ENCODE data around the gene PCDH9.

PCDH9 gene

GRCh38 chr13:66475061-66475460 is 755.1 kb downstream of the PCDH9 start:
- no peak overlapping the region for H3K4me3 Mint-ChIP-seq
- no peaks in the 10 kb centered on the region for H3K9me3 Mint-ChIP-seq
- no peak overlapping the region for H3K27ac Mint-ChIP-seq

GRCh38 chr13:66469745-66470144 is 760.4 kb downstream of the PCDH9 start:
- Mint-ChIP-seq H3K4me1 (ENCODE audit: low read depth) (no peaks in the 10 kb centered on the region), H3K27me3 (no peaks in the 10 kb centered on the region), H3K27ac (no peak overlapping the region), H3K4me3 (no peak overlapping the region), H3K9me3 (no peaks in the 10 kb centered on the region), H3K36me3 (ENCODE audit: low read depth) (no peaks in the 10 kb centered on the region)
- intact Hi-C loops (cut with micrococcal nuclease) = no loop called here

More at GRCh38 chr13:66475061-66475460, 755.1 kb downstream of the PCDH9 start:
- Mint-ChIP-seq H3K36me3 (ENCODE audit: low read depth) (no peaks in the 10 kb centered on the region), H3K27me3 (no peaks in the 10 kb centered on the region), H3K4me1 (ENCODE audit: low read depth) (no peaks in the 10 kb centered on the region)
- intact Hi-C loops (cut with micrococcal nuclease) = no loop called here

GRCh38 chr13:66468656-66469055 is 761.5 kb downstream of the PCDH9 start:
- no peaks in the 10 kb centered on the region for H3K4me1 Mint-ChIP-seq (ENCODE audit: low read depth)
- H3K9me3 Mint-ChIP-seq = no peaks in the 10 kb centered on the region
- no peaks in the 10 kb centered on the region for H3K36me3 Mint-ChIP-seq (ENCODE audit: low read depth)
- H3K27ac Mint-ChIP-seq = no peak overlapping the region
- intact Hi-C loops (cut with micrococcal nuclease) = no loop called here
- no peaks in the 10 kb centered on the region for H3K27me3 Mint-ChIP-seq
- no peak overlapping the region for H3K4me3 Mint-ChIP-seq

GRCh38 chr13:66462187-66462586 is 767.9 kb downstream of the PCDH9 start:
- Mint-ChIP-seq H3K27ac (no peak overlapping the region), H3K4me3 (no peak overlapping the region), H3K36me3 (ENCODE audit: low read depth) (no peaks in the 10 kb centered on the region), H3K4me1 (ENCODE audit: low read depth) (no peaks in the 10 kb centered on the region), H3K27me3 (no peaks in the 10 kb centered on the region), H3K9me3 (no peaks in the 10 kb centered on the region)
- intact Hi-C loops (cut with micrococcal nuclease) = no loop called here

- no peak overlapping the region for H3K4me3 Mint-ChIP-seq
- no peaks in the 10 kb centered on the region for H3K36me3 Mint-ChIP-seq (ENCODE audit: low read depth)
Measured at GRCh38 chr13:66461021-66461420, 769.1 kb downstream of the PCDH9 start.

GRCh38 chr13:66459634-66460033 is 770.5 kb downstream of the PCDH9 start:
- intact Hi-C loops (cut with micrococcal nuclease) = no loop called here
- H3K9me3 Mint-ChIP-seq = no peaks in the 10 kb centered on the region
- H3K4me1 Mint-ChIP-seq (ENCODE audit: low read depth) = no peaks in the 10 kb centered on the region

More at GRCh38 chr13:66461021-66461420, 769.1 kb downstream of the PCDH9 start:
- H3K4me1 Mint-ChIP-seq (ENCODE audit: low read depth) = no peaks in the 10 kb centered on the region
- no peaks in the 10 kb centered on the region for H3K27me3 Mint-ChIP-seq
- H3K9me3 Mint-ChIP-seq = no peaks in the 10 kb centered on the region
- intact Hi-C loops (cut with micrococcal nuclease) = no loop called here
- no peak overlapping the region for H3K27ac Mint-ChIP-seq

GRCh38 chr13:66459143-66459542 is 771.0 kb downstream of the PCDH9 start:
- no peaks in the 10 kb centered on the region for H3K9me3 Mint-ChIP-seq
- H3K27me3 Mint-ChIP-seq = no peaks in the 10 kb centered on the region
- intact Hi-C loops (cut with micrococcal nuclease) = no loop called here
- no peaks in the 10 kb centered on the region for H3K4me1 Mint-ChIP-seq (ENCODE audit: low read depth)
- H3K4me3 Mint-ChIP-seq = no peak overlapping the region
- no peaks in the 10 kb centered on the region for H3K36me3 Mint-ChIP-seq (ENCODE audit: low read depth)
- no peak overlapping the region for H3K27ac Mint-ChIP-seq

More at GRCh38 chr13:66459634-66460033, 770.5 kb downstream of the PCDH9 start:
- Mint-ChIP-seq H3K36me3 (ENCODE audit: low read depth) (no peaks in the 10 kb centered on the region), H3K27ac (no peak overlapping the region), H3K27me3 (no peaks in the 10 kb centered on the region), H3K4me3 (no peak overlapping the region)

- Mint-ChIP-seq H3K27me3 (no peaks in the 10 kb centered on the region), H3K36me3 (ENCODE audit: low read depth) (no peaks in the 10 kb centered on the region), H3K4me3 (no peak overlapping the region), H3K27ac (no peak overlapping the region), H3K4me1 (ENCODE audit: low read depth) (no peaks in the 10 kb centered on the region), H3K9me3 (no peaks in the 10 kb centered on the region)
- intact Hi-C loops (cut with micrococcal nuclease) = no loop called here
Measured at GRCh38 chr13:66446413-66446812, 783.7 kb downstream of the PCDH9 start.

- H3K27ac Mint-ChIP-seq = no peak overlapping the region
- H3K4me3 Mint-ChIP-seq = no peak overlapping the region
- intact Hi-C loops (cut with micrococcal nuclease) = no loop called here
- no peaks in the 10 kb centered on the region for H3K4me1 Mint-ChIP-seq (ENCODE audit: low read depth)
- H3K36me3 Mint-ChIP-seq (ENCODE audit: low read depth) = no peaks in the 10 kb centered on the region
- no peaks in the 10 kb centered on the region for H3K9me3 Mint-ChIP-seq
- no peaks in the 10 kb centered on the region for H3K27me3 Mint-ChIP-seq
Measured at GRCh38 chr13:66443926-66444325, 786.2 kb downstream of the PCDH9 start.

GRCh38 chr13:66440938-66441337 is 789.2 kb downstream of the PCDH9 start:
- no peaks in the 10 kb centered on the region for H3K36me3 Mint-ChIP-seq (ENCODE audit: low read depth)
- H3K4me3 Mint-ChIP-seq = no peak overlapping the region
- intact Hi-C loops (cut with micrococcal nuclease) = no loop called here
- H3K27me3 Mint-ChIP-seq = no peaks in the 10 kb centered on the region
- no peaks in the 10 kb centered on the region for H3K4me1 Mint-ChIP-seq (ENCODE audit: low read depth)
- no peaks in the 10 kb centered on the region for H3K9me3 Mint-ChIP-seq
- H3K27ac Mint-ChIP-seq = no peak overlapping the region

GRCh38 chr13:66430728-66431127 is 799.4 kb downstream of the PCDH9 start:
- H3K27me3 Mint-ChIP-seq = no peaks in the 10 kb centered on the region
- intact Hi-C loops (cut with micrococcal nuclease) = no loop called here
- no peak overlapping the region for H3K4me3 Mint-ChIP-seq

GRCh38 chr13:66430269-66430668 is 799.9 kb downstream of the PCDH9 start:
- Mint-ChIP-seq H3K36me3 (ENCODE audit: low read depth) (no peaks in the 10 kb centered on the region), H3K9me3 (no peaks in the 10 kb centered on the region), H3K27ac (no peak overlapping the region), H3K4me1 (ENCODE audit: low read depth) (no peaks in the 10 kb centered on the region), H3K4me3 (no peak overlapping the region), H3K27me3 (no peaks in the 10 kb centered on the region)
- intact Hi-C loops (cut with micrococcal nuclease) = no loop called here

More at GRCh38 chr13:66430728-66431127, 799.4 kb downstream of the PCDH9 start:
- H3K27ac Mint-ChIP-seq = no peak overlapping the region
- no peaks in the 10 kb centered on the region for H3K9me3 Mint-ChIP-seq
- H3K36me3 Mint-ChIP-seq (ENCODE audit: low read depth) = no peaks in the 10 kb centered on the region
- H3K4me1 Mint-ChIP-seq (ENCODE audit: low read depth) = no peaks in the 10 kb centered on the region

- Mint-ChIP-seq H3K27me3 (no peaks in the 10 kb centered on the region), H3K9me3 (no peaks in the 10 kb centered on the region), H3K27ac (no peak overlapping the region), H3K4me1 (ENCODE audit: low read depth) (no peaks in the 10 kb centered on the region), H3K4me3 (no peak overlapping the region), H3K36me3 (ENCODE audit: low read depth) (no peaks in the 10 kb centered on the region)
- intact Hi-C loops (cut with micrococcal nuclease) = no loop called here
Measured at GRCh38 chr13:66429156-66429555, 801.0 kb downstream of the PCDH9 start.

- H3K27ac Mint-ChIP-seq = no peak overlapping the region
- no peaks in the 10 kb centered on the region for H3K36me3 Mint-ChIP-seq (ENCODE audit: low read depth)
- H3K4me1 Mint-ChIP-seq (ENCODE audit: low read depth) = no peaks in the 10 kb centered on the region
- intact Hi-C loops (cut with micrococcal nuclease) = no loop called here
- H3K9me3 Mint-ChIP-seq = peaks cover 6% of the 10 kb centered on the region
- no peaks in the 10 kb centered on the region for H3K27me3 Mint-ChIP-seq
- H3K4me3 Mint-ChIP-seq = no peak overlapping the region
Measured at GRCh38 chr13:66427458-66427861, 802.7 kb downstream of the PCDH9 start.

- Mint-ChIP-seq H3K4me1 (ENCODE audit: low read depth) (no peaks in the 10 kb centered on the region), H3K36me3 (ENCODE audit: low read depth) (no peaks in the 10 kb centered on the region), H3K27ac (no peak overlapping the region), H3K27me3 (no peaks in the 10 kb centered on the region), H3K9me3 (peaks cover 24% of the 10 kb centered on the region), H3K4me3 (no peak overlapping the region)
- intact Hi-C loops (cut with micrococcal nuclease) = no loop called here
Measured at GRCh38 chr13:66425741-66426140, 804.4 kb downstream of the PCDH9 start.

Data from dendritic cell treated with granulocyte-macrophage colony-stimulating factor and Interleukin-4, amounts not matched to agents 40 ng/mL and 50 ng/mL, for 4 days (primary cell).